T-helper 17 cell (primary cell): ENCODE results near the gene PBRM1. TPM values are rescaled to one million over a fixed set of nuclear protein-coding genes. Genes with fewer than 3 reads are reported as not detected.

Experiments used
- ATAC-seq: fragments of 150-1000 bp; cut with Tn5 transposase; 2 replicates; pipeline ENCODE4 v1.10.0; 2021; ENCODE audit warnings: mild to moderate bottlenecking, moderate library complexity
- DNase-seq, 3 donors: peaks; one replicate each; pipeline versions ENCODE4 v3.0.0 to v3.0.0-alpha.2; 2020 to 2021
- H3K9me3 ChIP-seq: one replicate; pipeline ENCODE4 v1.7.0; 2013; ENCODE audit warnings: low read length, mild to moderate bottlenecking; ENCODE audit not compliant: control insufficient read depth, poor library complexity, severe bottlenecking
- H3K27ac Mint-ChIP-seq: one replicate; pipeline ENCODE4 v1.8.0; 2022; ENCODE audit warnings: mild to moderate bottlenecking, moderate library complexity, mixed read lengths
- H3K27me3 Mint-ChIP-seq: one replicate; pipeline ENCODE4 v1.8.0; 2022; ENCODE audit warnings: mixed read lengths
- H3K36me3 Mint-ChIP-seq: one replicate; pipeline ENCODE4 v1.8.0; 2022; ENCODE audit warnings: low read depth, mixed read lengths
- H3K4me1 Mint-ChIP-seq: one replicate; pipeline ENCODE4 v1.8.0; 2022; ENCODE audit warnings: mild to moderate bottlenecking, mixed read lengths
- H3K4me3 Mint-ChIP-seq: one replicate; pipeline ENCODE4 v1.8.0; 2022; ENCODE audit warnings: mild to moderate bottlenecking, moderate library complexity, mixed read lengths
- total RNA-seq, 4 donors: library from RNA in 2 of 4; stranded (reverse) in 2 of 4; gene quantifications; one replicate each; pipeline ENCODE4 v1.2.3 and lab custom pipeline; 2022 to 2026

PBRM1 gene
- total RNA-seq, 2 donors from 2014 or later, result 62.8 to 70.8 TPM

DNA sequence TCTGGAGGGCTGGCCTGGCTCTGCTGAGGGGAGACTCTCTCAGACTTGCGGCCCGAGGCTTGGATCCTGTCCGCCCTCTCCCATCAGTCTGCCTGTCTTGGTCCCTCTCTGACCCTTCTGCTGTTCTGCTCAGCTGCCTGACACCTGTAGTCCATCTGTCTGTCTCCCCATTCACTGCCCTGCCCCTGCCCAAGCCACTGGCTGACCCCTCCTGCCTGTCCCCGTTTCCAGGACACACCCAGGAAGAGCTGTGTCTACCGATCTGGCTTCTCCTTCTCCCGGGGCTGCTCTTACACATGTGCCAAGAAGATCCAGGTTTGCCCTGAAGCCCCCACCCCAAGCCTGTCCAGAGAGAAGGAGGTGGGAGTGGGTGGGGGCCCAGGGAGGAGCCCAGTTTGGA, 170.5 kb downstream of the PBRM1 start:
- H3K27me3 Mint-ChIP-seq, result no peaks in the 10 kb centered on the region
- ATAC-seq (no peak), DNase-seq (no peak)
- H3K9me3 ChIP-seq, result no peaks in the 10 kb centered on the region
- no peaks in the 10 kb centered on the region for H3K36me3 Mint-ChIP-seq
- no peak overlapping the region for H3K27ac Mint-ChIP-seq
- no peaks in the 10 kb centered on the region for H3K4me1 Mint-ChIP-seq
- H3K4me3 Mint-ChIP-seq, result no peak overlapping the region

DNA sequence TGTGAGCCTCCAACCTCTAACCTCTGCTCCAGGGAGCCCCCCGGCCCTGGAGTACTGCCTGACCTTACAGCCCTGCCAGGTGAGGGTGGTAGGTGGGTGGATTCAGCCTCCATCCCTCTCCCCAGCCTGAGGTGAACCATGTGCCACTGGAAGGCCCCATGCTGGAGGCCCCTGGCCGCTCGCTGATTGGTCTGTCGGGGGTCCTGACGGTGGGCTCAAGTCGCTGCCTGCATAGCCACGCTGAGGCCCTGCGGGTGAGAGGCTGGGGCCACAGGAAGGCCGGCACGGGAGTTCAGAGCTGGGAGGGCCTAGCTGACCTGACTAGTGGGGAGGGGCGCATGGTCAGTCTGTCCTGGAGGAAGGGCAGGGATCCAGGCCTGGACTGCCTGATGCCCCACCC, 171.1 kb downstream of the PBRM1 start:
- H3K27me3 Mint-ChIP-seq, result no peaks in the 10 kb centered on the region
- no peak overlapping the region for H3K4me3 Mint-ChIP-seq
- ATAC-seq (no peak), DNase-seq (no peak)
- no peak overlapping the region for H3K27ac Mint-ChIP-seq
- no peaks in the 10 kb centered on the region for H3K9me3 ChIP-seq
- H3K36me3 Mint-ChIP-seq, result no peaks in the 10 kb centered on the region
- no peaks in the 10 kb centered on the region for H3K4me1 Mint-ChIP-seq

DNA sequence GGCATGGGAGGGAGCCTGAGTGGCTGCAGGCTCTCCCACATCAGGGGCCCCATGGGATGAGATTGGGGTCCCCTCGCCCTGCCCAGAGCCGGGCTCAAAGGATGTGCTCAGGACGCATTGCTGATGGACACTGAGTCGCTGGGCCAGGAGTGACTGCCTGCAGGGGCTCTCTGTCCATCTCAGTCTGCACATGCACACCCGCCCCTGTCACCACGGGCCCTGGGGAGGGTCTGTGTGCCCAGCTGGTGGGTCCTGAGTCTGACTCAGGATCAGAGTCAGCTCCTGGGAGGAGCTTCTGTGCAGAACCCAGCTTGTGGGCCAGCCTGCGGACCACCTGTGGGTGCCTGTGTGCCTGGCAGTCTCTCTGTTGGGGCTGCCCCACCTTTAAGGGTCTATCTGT, 172.4 kb downstream of the PBRM1 start:
- H3K4me3 Mint-ChIP-seq, result no peak overlapping the region
- no peaks in the 10 kb centered on the region for H3K9me3 ChIP-seq
- DNase-seq, result no peak
- no peaks in the 10 kb centered on the region for H3K4me1 Mint-ChIP-seq
- no peaks in the 10 kb centered on the region for H3K27me3 Mint-ChIP-seq
- ATAC-seq, result no peak
- no peak overlapping the region for H3K27ac Mint-ChIP-seq
- H3K36me3 Mint-ChIP-seq, result no peaks in the 10 kb centered on the region

DNA sequence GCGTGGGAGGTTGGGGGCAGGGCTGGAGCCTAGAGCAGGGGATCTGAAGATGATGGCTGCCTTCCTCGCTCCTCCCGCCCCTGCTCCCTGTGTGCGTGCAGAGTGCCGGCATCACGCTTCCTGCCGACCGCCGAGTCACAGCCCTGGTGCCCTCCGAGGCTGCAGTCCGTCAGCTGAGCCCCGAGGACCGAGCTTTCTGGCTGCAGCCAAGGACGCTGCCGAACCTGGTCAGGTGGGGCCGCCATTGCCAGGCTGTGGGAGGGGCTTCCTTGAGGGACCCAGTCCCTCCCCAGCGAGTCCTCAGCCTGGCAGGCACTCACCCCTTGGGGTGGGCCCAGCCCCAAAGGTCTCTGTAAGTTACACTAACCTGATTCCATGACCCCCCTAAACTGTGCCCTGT, 173.0 kb downstream of the PBRM1 start:
- Mint-ChIP-seq H3K36me3 (no peaks in the 10 kb centered on the region), H3K4me1 (no peaks in the 10 kb centered on the region), H3K4me3 (no peak overlapping the region), H3K27me3 (no peaks in the 10 kb centered on the region), H3K27ac (no peak overlapping the region)
- DNase-seq (no peak), ATAC-seq (no peak)
- no peaks in the 10 kb centered on the region for H3K9me3 ChIP-seq

DNA sequence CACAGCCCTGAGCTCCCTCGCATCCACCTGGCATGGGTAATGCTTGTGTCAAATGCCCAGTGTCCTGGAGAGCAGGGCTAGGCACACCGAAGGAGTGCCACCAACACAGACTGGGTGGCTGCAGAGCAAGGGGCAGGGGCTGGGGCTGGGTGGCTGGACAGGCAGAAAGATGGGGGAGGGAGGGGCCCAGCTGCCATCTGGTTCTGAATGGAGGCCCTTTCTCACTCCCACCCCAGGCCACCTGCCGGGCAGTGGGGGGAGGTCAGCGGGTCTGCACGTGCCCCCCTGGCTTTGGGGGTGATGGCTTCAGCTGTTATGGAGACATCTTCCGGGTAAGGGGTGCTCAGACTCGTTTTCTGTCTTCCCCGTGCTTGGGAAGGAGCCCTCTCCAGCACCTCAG, 173.6 kb downstream of the PBRM1 start:
- ATAC-seq (no peak), DNase-seq (no peak)
- Mint-ChIP-seq H3K4me3 (no peak overlapping the region), H3K4me1 (no peaks in the 10 kb centered on the region), H3K27me3 (no peaks in the 10 kb centered on the region), H3K36me3 (no peaks in the 10 kb centered on the region), H3K27ac (no peak overlapping the region)
- H3K9me3 ChIP-seq, result no peaks in the 10 kb centered on the region

DNA sequence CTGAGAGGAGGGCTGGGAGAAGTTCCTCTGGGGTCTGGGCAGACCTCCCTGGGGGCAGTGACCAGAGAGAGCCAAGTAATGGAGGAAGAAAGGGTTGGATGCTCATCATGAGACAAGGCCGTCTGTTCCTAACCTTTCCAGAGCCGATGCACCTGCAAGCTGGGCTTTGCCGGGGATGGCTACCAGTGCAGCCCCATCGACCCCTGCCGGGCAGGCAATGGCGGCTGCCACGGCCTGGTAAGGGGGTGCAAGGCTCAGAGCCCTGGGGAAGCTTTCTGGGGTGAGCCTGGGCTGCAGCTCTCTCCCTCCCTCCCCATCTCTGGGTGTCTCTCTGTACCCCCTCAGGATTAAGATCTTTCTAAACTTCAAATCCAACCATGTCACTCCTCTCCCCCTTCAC, 174.2 kb downstream of the PBRM1 start:
- H3K9me3 ChIP-seq, result no peaks in the 10 kb centered on the region
- H3K27ac Mint-ChIP-seq, result no peak overlapping the region
- DNase-seq (no peak), ATAC-seq (no peak)
- no peaks in the 10 kb centered on the region for H3K27me3 Mint-ChIP-seq
- no peak overlapping the region for H3K4me3 Mint-ChIP-seq
- H3K4me1 Mint-ChIP-seq, result no peaks in the 10 kb centered on the region
- H3K36me3 Mint-ChIP-seq, result no peaks in the 10 kb centered on the region

DNA sequence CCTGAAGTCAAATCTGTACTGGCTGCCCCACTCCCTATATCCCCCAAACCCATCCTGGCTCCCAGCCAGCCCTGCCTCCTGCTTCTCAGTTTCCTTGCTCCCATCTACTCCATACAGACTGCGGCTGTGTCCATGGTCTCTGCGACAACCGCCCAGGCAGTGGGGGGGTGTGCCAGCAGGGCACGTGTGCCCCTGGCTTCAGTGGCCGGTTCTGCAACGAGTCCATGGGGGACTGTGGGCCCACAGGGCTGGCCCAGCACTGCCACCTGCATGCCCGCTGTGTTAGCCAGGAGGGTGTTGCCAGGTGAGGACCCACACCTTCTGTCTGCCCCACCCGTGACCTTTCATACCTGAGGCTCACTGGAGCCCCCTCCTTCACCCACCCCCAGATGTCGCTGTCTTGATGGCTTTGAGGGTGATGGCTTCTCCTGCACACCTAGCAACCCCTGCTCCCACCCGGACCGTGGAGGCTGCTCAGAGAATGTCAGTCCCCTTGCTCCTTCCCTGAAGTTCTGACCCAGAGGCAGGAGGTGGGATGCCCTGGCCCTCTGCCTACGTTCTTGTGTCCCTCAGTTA, 175.9 kb downstream of the PBRM1 start:
- Mint-ChIP-seq H3K27me3 (no peaks in the 10 kb centered on the region), H3K4me1 (no peaks in the 10 kb centered on the region), H3K4me3 (no peak overlapping the region), H3K36me3 (no peaks in the 10 kb centered on the region), H3K27ac (no peak overlapping the region)
- DNase-seq (peak in 1 of 3 donors; percentile 24), ATAC-seq (peak; percentile 78)
- no peaks in the 10 kb centered on the region for H3K9me3 ChIP-seq

DNA sequence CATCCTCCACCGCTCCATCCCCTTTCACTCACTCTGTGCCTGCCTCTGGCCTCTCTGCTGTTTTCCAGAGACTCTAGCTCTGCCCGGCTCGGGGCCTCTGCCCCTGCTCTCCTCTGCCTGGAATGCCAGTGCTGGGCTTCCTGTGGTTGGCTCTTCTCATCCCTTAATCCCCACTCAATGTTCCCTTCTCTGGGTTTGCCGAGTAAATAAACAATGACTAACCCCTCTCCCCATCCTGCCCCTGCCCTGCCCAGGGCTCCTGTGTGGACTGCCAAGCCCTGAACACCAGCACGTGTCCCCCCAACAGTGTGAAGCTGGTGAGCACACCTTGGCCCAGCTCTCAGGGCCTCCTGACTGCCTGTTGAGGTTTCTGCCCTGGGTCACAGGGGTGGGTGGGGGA, 178.4 kb downstream of the PBRM1 start:
- H3K4me1 Mint-ChIP-seq, result no peaks in the 10 kb centered on the region
- no peak overlapping the region for H3K27ac Mint-ChIP-seq
- no peak overlapping the region for H3K4me3 Mint-ChIP-seq
- no peak for DNase-seq
- no peak for ATAC-seq
- H3K36me3 Mint-ChIP-seq, result no peaks in the 10 kb centered on the region
- no peaks in the 10 kb centered on the region for H3K9me3 ChIP-seq
- no peaks in the 10 kb centered on the region for H3K27me3 Mint-ChIP-seq

DNA sequence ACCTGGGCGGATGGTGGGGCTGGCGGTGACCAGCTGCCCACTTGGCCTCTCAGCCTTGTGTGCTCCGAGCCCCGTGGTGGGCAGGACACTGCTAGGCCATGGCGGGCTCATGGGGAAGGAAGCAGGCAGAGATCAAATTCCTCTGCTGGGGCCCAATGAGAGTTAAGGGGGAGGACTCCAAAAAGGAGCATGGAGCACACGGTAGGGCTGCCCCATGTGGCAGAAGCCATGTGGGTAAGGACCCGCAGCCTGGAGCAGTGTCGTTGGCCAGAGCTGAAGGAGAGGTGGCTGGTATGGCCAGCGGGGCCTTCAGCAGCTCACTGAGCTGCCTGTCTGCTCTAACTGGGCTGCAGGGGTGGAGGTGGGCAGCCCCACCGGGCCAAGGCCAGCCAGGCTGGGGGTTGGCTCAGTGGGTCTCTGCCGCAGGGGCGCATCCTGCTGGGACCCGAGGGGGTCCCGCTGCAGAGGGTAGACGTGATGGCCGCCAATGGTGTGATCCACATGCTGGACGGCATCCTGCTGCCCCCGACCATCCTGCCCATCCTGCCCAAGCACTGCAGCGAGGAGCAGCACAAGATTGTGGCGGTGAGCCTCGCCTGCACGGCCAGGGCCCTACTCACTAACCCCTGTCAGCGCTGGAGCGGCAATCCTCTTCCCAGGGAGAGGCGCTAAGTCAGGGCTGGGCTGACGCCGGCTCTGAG, 179.3 kb downstream of the PBRM1 start:
- DNase-seq (no peak), ATAC-seq (no peak)
- H3K36me3 Mint-ChIP-seq, result no peaks in the 10 kb centered on the region
- no peak overlapping the region for H3K4me3 Mint-ChIP-seq
- no peaks in the 10 kb centered on the region for H3K4me1 Mint-ChIP-seq
- no peak overlapping the region for H3K27ac Mint-ChIP-seq
- no peaks in the 10 kb centered on the region for H3K9me3 ChIP-seq
- H3K27me3 Mint-ChIP-seq, result no peaks in the 10 kb centered on the region

DNA sequence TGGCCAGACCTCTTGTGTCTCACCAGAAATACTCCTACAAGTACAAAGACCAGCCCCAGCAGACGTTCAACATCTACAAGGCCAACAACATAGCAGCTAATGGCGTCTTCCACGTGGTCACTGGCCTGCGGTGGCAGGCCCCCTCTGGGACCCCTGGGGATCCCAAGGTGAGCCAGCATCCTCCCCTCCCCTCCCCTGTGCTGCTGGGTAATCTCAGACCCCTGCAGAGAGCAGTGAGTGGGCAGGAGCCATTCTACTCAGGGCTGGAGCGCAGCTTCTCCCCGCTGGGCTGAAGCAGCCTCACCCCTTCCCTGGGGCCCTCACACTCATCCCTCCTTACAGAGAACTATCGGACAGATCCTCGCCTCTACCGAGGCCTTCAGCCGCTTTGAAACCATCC, 180.7 kb downstream of the PBRM1 start:
- no peaks in the 10 kb centered on the region for H3K9me3 ChIP-seq
- Mint-ChIP-seq H3K4me1 (no peaks in the 10 kb centered on the region), H3K4me3 (no peak overlapping the region), H3K27me3 (no peaks in the 10 kb centered on the region), H3K27ac (no peak overlapping the region), H3K36me3 (no peaks in the 10 kb centered on the region)
- no peak for DNase-seq
- no peak for ATAC-seq

DNA sequence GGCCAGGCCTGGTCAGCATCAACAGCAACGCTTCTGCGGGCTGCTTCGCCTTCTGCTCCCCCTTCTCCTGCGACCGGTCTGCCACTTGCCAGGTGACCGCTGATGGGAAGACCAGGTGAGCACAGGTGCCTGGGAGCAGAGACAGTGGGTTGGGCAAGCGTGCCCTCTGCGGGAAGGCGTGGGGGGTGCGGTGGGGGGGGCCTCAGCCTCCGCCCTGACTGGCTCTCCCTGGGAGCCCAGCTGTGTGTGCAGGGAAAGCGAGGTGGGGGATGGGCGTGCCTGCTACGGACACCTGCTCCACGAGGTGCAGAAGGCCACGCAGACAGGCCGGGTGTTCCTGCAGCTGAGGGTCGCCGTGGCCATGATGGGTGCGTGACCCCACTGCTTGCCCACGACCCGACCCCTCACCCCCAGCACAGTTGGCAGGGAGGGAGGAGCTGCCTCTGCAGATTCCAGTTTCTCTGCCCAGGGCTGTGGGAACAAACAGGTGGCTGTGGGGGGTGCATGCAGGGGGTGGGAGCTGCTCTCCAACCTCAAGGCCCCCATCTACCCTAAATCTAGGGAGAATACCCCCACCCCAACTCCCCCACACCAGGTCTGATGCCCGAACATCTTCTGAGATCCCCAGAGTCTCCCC, 181.8 kb downstream of the PBRM1 start:
- ATAC-seq, result no peak
- no peak overlapping the region for H3K27ac Mint-ChIP-seq
- DNase-seq, result no peak
- H3K4me1 Mint-ChIP-seq, result no peaks in the 10 kb centered on the region
- H3K4me3 Mint-ChIP-seq, result no peak overlapping the region
- H3K36me3 Mint-ChIP-seq, result no peaks in the 10 kb centered on the region
- no peaks in the 10 kb centered on the region for H3K27me3 Mint-ChIP-seq
- no peaks in the 10 kb centered on the region for H3K9me3 ChIP-seq

DNA sequence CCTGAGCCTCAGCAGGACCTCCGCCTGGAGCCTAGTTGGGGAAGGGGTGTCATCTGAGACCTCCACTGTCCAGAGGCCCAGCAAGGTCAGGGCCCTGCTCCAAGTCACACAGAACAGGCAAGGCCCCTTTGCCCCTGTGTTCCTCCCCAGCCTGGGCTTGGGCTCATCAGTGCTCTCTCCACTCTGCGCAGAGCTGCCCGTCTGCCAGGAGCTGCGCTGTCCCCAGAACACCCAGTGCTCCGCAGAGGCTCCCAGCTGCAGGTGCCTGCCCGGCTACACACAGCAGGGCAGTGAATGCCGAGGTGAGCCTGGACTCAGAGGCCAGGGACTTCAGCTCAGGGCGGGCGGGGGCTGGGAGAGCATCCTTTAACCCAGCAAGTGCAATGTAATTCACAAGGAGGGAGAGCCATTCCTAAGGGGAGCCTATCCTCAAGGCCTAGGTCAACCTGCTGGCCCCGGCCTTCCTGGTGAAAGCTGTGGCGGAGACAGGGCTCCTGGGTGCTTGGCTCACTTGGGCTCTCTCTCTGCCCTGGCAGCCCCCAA, 182.8 kb downstream of the PBRM1 start:
- Mint-ChIP-seq H3K4me3 (no peak overlapping the region), H3K36me3 (no peaks in the 10 kb centered on the region), H3K4me1 (no peaks in the 10 kb centered on the region), H3K27ac (no peak overlapping the region), H3K27me3 (no peaks in the 10 kb centered on the region)
- no peak for ATAC-seq
- no peaks in the 10 kb centered on the region for H3K9me3 ChIP-seq
- DNase-seq, result no peak

DNA sequence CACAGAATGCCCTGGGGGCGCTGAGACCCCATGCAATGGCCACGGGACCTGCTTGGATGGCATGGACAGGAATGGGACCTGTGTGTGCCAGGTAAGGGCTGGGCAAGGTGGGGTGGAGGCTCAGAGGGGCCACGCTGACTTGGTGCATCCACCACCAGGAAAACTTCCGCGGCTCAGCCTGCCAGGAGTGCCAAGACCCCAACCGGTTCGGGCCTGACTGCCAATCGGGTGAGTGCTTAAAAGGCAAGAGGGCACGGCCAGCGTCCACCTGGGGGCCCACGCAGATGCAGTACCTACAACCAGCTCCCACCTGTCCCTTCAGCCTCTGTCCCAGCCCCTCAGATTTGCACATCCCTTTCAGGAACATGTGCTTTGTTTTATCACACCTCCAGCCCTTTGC, 183.7 kb downstream of the PBRM1 start:
- ATAC-seq, result no peak
- no peaks in the 10 kb centered on the region for H3K4me1 Mint-ChIP-seq
- no peak overlapping the region for H3K4me3 Mint-ChIP-seq
- H3K9me3 ChIP-seq, result no peaks in the 10 kb centered on the region
- H3K27ac Mint-ChIP-seq, result no peak overlapping the region
- DNase-seq, result no peak
- no peaks in the 10 kb centered on the region for H3K27me3 Mint-ChIP-seq
- no peaks in the 10 kb centered on the region for H3K36me3 Mint-ChIP-seq

DNA sequence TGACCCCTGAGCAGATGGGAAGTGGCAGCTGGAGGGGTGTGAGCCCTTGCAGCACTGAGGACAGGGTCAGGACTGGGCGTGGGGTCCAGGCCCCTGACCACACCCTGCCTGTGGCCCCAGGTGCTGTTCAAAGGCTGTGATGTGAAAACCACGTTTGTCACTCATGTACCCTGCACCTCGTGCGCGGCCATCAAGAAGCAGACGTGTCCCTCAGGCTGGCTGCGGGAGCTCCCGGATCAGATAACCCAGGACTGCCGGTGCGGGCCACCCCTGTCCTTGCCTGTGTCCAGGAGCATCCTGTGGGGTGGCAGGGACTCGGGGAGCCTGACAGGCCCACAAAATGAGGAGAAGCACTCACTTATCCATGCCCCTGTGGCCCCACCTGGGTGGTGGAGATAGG, 184.7 kb downstream of the PBRM1 start:
- no peak for ATAC-seq
- Mint-ChIP-seq H3K27me3 (no peaks in the 10 kb centered on the region), H3K36me3 (no peaks in the 10 kb centered on the region), H3K4me1 (no peaks in the 10 kb centered on the region), H3K27ac (no peak overlapping the region), H3K4me3 (no peak overlapping the region)
- DNase-seq, result no peak
- no peaks in the 10 kb centered on the region for H3K9me3 ChIP-seq
